GM10266 (cell line): ENCODE data around the gene CCDC27.

ENCODE experiments used
- DNase-seq: peaks from one replicate; pipeline ENCODE4 v3.0.0; 2012; ENCODE audit errors: extremely low spot score
- CTCF ChIP-seq: IDR thresholded peaks from 2 replicates; pipeline ENCODE4 v1.5.1; 2012; ENCODE audit warnings: mild to moderate bottlenecking, low read depth; ENCODE audit not compliant: control insufficient read depth, insufficient read depth; ENCODE audit errors: missing control alignments

Gene CCDC27

GRCh38 chr1:3819771-3820200, 67.5 kb downstream of the CCDC27 start:
- DNase-seq: no peak

DNA sequence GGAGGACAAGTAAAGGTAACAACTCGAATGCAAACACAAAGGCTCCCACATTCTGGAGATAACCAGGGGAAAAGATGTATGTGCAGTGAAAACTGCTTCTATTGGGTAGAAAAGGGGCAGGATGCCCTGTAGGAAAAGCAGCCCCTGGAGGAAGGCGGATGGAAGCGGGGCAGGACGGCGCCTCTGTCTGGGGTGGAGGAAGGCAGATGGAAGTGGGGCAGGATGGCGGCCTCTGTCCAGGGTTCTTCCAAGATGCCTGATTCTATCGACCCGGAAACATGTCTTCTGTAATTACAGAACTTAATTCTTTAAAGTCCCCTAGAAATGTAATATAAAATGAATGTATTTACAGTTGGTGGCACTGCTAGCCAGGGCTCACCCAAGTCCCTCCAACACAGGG, 68.1 kb downstream of the CCDC27 start:
- DNase-seq: no peak
- no peak for TF ChIP-seq CTCF

More at GRCh38 chr1:3819771-3820200, 67.5 kb downstream of the CCDC27 start:
- no peak for TF ChIP-seq CTCF

DNA sequence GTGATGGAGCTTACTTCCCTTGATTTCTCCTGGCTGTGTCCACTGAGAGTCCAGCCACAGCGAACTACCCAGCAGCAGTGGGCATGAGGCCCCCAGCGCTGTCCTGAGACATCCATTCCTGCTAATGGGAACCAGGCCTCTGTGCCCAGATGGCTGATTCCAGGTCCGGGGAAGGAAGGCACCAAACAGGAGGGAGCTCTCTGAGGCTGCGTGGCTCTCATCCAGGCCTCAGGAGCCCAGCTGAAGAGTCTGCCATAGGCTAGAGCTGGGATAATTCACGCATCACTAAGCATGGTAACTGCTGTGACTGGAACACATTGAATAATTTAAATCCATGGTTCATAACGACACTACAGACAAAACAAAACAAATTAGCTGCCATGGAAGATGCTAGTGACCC, 68.8 kb downstream of the CCDC27 start:
- no peak for DNase-seq
- TF ChIP-seq CTCF: no peak
